COLO829 (cell line): ENCODE data around the gene JAKMIP1.

Experiments used
- DNase-seq: peaks from one replicate; pipeline ENCODE4 v3.0.0; 2012; ENCODE audit warnings: low spot score

The JAKMIP1 gene

DNA sequence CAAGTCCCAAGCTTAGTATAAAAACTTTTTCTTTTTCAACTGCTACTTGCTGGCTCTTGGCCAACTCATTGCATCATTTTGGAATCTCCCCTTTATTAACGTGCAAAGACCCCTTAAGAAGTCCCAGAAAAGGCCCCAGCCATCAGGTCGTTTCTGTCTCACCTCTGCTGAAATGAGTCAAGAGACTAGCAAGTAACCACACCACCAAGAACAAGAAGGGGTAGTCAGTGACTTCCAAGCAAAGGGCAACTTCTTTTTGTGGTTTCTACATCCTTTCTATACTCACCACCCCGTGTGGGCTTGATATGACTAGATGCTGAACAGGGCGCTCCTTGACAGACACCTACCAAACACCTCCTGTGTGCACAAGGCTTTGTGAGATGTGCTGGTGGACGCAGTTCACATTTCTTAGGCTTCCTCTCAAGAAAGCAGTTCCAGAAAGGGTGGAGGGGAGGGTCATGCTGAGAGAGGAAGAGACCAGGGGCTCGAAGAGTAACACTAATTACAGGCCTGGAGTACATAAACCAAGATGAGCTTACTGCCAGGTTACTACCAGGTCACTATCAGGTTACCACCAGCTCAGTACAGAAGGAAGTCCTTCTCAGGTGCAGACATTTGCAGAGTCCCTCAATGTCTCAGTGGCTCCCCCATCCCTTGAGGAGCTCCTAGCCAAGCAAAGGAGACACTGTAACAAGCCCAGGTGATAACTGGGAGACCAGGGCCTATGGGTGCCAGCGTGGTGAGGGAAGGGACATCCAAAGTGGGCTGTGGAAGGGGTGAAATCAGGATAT is 19.3 kb downstream of the JAKMIP1 start:
- DNase-seq, result no peak

DNA sequence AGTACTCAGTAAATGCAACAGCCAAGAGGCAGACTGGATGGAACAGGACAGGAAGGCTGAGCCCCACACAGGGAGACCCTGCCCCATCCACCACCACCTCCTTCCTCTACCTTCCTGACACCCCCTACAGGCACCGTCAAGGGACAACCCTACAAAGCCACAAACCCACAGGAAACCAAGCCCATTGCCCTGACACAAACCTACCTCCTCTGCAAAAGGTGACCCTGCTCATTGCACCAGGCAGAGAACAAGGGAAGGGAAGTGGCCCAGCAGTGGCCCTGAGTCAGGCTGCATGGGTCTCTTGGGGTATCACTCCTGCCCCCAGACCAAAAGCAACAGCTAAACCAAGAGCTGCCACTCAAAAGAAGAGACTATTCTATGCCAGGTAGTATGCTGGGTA is 21.0 kb downstream of the JAKMIP1 start:
- no peak for DNase-seq

DNA sequence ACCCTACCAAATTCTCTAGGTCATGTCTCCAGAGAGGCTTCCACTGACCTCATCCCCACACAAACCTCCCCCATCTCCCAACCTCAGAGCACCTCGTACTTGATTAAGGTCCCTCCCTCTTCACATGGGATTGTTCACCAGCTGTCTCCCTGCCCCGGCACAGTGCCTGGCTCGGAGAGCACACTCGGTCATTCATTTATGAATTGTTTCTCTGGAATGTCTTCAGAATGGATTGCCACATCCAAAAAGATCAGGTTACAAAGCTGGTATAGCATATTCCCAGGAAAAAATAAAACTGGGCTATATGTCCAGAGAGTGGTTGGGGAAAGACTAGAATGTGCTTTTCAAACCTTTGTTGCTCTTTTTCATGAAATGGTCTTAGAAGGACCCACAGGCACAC is 21.6 kb downstream of the JAKMIP1 start:
- no peak for DNase-seq

DNA sequence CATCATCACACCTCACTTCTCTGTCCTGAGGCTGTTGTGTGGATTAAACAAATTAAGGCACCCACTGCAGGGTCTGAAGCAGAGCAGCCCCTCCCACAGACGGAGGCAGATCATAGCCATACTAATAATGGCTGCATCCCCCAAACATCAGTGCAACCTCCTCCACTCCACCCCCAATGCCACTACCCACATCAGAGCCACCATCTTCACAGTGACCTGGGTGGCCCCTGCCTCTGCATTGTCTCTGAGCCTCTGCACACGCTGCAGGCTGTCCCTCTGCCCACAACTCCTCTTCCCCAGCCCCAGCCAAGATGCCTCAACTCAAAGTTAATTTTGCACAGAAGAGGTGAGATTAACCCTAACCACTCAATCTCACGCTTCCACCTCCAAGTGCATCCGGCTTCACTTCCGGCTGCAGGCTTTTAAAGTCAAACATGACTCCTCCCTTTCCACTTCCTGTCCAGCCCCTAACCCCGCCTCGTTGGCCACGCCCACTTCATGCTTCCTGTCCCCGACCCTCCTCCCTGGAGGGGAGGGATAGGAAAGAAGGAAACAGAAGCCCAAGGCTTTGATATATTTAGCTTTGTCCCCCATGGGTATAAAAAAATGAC is 22.7 kb downstream of the JAKMIP1 start:
- DNase-seq, result no peak

DNA sequence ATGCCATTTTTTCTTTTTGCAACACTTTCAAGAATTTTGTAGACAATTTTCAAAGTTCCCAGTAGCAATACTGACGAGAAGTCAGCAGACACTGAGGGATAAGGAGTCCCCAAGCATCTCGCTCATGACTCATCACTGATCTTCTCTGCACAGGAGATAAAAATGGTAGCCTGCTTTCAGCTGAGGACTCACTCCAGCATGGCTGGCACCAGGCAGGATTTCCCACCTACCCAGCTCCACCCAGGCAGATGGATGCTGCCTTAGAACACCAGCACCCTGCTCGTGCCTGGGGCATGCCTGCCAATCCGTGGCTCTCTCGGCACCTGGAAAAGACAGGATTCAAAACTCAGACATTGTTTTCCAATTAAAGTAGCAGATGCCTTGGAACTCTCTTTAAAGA is 24.9 kb downstream of the JAKMIP1 start:
- DNase-seq, result no peak

DNA sequence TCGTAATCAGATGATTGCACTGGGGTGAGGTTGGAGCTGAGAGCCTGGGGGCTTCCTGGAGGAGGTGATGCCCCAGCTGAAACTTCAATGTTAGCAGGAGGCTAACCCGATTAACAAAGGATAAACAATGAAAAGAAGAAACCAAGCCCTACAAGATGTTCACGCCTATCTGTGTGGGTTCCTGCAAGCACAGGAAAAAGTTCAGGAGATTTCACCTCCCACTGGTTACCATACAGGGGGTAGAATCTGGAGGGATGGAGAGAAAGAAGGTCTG is 27.5 kb downstream of the JAKMIP1 start:
- DNase-seq, result no peak

DNA sequence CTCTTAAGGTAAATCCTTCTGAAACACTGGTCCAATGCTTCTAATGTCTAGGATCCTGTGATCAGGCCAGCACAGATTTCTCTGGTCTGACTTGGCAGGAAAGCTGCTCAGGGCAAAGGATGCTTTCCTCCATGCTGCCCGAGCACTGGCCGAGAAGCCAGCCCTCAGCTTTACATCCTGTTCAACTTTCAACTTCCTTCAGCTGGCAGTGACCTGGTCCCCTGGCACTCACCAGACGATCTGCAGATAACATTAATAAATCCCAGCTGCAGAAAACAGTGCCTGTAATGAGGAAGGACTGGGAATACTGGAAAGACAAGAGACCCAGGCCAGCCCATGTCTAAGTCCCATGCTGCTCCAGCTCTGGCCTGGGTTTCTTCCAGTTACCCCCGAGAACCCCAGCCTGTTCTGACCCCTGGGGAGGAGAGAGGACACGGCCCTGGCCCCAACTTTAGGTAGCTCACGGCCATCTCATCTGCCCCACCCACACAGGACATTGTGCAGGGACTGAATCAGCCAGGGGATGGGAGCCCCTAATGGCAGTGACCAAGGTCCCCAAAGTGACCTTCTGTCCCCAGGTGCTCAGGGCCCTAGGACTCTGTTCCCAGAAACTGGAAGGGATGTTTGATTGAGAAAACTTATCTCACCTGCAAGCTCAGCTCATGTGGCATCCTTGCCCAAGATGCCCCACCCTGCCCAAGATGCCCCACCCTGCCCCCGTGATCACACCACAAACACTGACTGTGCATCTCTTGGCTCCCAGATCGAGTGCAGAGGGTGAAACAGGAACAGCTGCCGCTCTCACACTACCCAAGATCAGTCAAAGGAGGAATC is 28.0 kb downstream of the JAKMIP1 start:
- no peak for DNase-seq

DNA sequence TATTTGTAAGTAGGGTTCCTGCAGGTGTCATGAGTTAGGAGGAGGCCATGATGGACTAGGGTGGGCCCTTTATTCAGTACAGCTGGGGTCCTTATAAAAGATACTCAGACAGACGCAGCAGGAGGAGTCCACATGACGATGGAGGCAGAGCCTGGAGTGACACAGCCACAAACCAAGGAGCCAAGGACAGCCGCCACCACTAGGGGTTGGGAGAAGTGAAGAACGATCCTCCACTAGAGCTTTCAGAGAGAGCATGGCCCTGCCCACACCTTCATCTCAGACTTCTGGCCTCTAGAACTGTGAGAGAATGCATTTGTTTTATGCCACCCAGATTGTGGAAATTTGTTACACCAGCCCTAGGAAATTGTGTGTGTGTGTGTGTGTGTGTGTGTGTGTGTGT is 31.1 kb downstream of the JAKMIP1 start:
- DNase-seq, result no peak

DNA sequence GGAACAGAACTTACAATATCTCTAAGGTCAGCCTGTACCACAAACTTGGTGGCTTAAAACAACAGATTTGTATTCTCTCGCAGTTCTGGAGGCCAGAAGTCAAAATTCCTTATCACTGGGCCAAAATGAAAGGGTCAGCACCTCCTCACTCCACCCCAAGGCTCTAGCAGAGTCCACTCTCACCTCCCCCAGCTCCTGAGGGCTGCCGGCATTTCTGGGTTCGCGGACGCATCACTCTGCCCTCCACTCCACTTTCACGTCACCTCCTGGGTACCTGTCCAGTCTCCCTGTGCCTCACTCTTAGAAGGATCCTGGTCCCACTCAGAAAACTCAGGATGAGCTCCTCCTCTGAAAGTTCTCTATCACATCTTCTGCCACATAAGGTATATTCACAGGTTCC is 34.6 kb downstream of the JAKMIP1 start:
- no peak for DNase-seq

DNA sequence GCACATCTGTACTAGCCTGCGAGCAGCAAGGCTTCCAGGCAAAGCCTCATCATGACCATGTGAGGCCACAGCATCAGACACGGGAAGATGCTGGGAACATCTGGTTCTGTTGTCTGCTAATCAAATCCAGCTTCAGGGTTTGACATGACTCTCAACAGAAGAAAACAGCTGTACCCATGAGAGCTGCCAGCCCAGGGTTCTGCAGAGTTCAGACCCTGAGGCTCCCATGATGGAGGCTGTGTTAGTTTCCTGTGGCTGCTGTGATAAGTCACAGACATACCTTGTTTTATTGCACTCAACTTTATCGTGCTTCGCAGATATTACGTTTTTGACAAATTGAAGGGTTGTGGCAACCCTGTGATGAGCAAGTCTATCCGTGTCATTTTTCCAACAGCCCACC is 37.5 kb downstream of the JAKMIP1 start:
- no peak for DNase-seq

DNA sequence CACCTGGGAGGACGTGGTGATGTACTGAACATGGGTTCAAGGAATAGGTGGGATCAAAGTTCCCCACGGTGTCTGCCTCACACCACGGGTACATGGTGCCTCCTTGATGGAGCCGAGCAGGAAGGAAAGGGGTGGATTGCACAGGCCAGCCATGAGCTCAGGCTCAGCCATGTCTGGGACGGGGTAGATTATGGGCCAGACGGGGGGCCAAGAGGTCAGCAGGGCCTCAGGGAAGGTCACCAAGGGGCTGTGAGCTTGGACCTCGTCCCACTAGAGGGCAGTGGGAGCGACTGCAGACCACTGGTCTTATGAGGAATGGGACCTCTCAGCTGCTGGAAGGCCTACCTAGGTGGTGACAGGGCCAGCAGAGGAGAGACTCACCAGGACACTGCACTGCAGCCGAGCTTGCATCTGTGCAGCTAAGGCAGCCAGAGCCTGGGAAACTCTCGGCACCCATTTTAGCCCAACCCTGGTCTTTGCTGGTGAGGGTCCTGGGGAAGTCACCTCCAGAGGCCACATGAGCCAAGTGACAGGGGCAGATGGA is 38.4 kb downstream of the JAKMIP1 start:
- no peak for DNase-seq

DNA sequence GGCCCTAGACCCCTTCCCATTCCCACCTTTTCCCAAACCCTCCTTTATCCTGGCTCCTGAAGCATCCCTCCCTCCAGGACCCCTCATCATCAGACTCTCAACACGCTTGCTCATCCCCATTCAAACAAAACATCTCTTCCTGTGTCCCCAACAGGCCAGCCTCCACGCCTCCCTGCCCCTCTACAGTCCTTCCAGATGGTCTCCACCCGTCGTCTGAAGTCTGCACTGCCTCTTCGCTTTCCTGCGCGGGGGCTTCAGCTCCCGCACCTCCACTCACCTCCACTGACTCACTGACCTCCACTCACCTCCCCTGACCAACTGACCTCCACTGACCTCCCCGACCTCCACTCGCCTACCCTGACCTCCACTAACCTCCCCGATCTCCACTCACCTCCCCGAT is 39.8 kb downstream of the JAKMIP1 start:
- no peak for DNase-seq

DNA sequence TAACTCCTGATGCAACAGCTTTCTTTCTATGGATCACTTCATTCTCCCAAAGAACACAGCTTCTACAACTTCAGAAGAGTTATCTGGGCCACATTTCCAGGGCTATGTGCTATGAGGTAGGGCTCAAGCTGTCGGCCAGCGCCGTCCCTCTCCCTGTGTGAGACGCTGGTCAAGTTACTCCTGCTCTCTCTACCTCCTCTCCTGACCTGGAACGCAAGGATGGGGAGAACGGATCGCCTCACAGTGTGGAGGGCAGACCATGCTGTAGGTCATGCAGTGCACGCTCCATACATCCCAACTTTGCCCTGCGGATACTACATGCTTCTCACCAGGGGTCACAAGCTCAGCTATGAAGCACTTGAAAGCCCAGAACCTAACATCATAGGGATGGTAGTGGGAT is 42.4 kb downstream of the JAKMIP1 start:
- no peak for DNase-seq

DNA sequence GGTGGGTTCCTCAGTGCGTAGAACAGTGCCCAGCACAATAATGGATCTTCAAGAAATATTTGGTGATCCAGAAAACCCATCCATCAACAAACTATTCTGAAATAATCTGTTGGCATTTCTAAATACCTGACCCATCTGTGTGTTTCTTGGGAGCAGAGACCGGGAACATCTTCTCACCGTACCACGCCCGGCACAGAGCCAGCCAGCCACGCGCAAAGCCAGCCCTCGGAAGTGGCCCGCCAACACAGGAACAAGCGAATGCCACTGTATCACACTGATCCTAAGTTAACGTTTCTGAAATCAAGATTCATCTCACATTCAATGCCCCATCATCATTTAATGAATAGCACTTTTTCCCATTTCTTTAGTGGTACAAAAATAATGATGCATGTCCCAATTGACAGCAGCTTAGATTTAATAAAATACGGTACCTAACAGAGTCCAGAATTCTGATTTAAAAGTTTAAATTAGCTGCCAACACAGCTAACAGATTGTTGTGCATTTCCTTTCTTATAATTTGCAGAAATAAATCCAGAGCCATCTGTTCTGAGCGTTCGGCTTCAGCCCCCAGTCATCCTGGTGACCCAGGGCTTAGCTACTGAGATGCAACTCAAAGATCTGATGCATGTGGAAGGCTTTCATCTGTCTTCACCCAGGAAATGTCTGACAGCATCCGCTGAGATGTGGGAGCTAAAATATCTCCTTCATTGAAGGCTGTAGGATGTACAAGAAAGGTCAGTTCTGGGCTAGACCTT is 44.2 kb downstream of the JAKMIP1 start:
- no peak for DNase-seq

DNA sequence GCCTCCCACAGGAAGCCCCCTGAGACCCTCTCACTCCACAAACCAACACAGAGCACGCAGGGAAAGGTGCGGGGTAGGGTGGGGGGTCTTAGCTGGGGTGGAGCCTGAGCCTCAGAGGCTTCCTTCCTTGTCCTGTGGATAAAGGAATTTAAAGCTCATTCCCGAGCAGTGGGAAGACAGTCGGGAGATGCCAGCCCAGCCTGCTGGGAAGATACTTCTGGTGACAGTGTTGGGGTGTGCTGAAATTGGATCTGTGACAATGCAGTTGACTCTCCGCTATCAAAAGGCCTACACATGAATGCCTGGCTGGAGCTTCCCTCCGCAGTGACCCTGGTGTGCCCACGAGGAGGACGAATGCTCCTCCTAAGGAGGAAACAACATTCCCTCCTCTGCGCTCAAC is 45.5 kb downstream of the JAKMIP1 start:
- no peak for DNase-seq

DNA sequence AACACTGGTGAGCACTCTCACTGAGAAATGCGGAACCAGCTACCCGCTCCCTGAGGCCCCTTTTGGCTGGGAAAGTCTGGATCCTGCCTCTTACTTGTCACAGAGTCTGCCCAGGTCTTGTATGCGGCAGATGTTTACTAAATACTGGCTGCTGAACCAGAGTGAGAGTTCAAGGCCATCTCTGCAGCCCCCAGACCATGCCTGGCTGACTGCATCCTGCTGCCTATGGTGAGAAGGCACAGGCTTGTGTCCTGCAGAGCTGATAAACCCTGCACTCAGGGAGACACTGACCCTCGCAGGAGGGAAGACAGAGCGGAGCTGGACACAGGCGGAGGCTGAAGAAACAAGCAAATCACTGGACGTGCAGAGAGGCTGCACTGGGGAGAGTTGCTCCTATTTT is 46.5 kb downstream of the JAKMIP1 start:
- DNase-seq, result no peak

DNA sequence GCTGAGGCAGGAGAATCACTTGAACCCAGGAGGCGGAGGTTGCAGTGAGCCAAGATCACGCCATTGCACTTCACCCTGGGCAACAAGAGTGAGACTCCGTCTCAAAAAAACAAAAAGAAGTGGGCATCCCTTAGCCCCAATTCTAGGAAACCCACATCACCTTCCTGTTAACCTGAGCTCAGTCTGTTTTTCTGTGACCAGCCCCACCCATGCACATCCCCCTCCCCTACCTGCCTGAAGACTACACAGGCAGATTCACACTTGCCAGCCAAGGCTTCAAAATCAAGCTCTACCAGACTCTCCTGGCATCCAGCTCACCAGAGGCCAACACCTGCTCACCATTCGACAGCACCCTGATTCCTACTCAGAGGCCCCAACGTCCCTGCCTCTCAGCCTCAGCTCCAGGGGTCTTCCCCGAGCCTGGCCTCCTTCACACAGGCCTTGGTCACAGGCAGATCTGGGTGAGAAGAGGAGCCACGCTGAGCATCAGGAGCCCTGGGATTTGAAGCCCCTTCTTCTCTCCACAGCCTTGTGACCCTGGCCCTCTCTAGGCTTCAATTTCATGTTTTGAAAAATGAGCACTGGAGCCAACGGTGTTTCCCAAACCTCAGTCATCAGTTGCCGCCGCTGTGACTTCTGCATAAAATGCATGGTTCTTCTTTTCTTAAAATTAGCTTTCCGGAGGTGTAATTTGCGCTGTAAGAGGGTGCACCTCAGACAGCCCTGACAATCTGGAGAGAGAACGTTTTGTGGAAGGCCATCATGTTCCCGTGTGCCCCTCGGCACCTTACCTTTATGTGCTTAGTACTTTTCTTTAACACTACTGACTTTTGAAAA is 47.3 kb downstream of the JAKMIP1 start:
- DNase-seq, result no peak

DNA sequence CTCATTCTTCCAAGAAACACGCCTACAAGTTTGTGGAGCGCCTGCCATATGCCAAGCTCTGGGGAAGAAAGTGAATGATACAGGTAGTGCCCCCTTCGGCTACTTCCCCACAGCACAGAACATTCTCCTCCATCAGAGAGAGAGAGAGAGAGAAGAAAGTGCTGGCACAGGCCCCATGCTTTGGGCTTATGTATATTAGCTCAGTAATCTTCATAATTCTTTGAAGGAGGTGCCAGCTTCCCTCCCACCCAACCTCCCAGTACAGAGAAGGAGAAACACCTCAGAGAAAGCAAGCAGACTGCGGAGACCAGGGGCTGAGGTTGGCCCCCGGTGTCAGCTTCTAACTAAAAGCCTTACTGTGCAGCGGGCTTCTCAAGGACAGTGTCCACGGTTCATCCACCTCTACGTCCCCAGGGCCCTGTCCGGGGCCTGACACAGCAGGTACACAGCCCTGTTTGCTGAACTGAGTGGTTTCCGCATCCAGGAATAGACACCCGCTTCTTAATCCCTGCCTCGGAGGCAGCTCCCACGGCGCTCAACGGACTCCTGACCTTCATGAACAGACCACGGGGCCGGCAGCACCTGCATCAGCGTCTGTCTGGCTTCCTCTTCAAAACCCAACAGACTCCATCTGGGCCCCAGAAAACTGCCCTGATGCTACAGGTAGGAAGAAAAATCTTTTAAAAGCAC is 50.2 kb downstream of the JAKMIP1 start:
- no peak for DNase-seq

DNA sequence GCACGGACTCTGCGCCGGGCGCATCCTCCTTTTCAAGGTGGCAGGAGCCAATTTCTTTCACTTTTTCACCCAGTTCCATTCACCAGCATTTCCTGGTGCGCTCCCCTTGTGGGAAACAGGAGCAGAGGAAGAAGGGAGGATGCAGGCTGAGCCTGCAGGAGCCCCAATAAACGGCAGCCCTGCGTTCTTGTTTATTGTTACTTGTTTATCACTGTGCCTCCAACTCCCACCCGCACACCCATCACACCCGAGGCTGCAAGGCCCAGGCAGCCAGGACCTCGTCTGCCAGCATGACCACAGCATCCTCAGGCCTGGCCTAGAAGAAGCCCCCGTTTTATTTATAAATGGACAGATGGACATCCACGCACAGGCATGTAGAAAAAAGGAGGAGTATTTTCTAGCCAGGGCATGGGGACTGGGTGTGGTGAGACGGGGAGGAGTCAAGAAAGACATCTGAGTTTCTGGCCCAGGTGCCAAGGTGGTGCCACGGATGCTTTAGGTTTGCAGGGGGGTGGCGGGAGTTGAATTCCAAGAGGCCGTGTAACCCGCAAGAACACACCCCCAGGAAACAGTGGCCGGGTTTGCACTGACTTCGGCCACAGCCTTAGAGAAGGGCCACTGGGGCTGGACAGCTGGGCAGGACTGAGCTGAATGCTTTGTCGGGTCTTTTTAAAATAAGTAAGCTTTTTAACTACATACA is 51.7 kb downstream of the JAKMIP1 start:
- DNase-seq, result no peak

DNA sequence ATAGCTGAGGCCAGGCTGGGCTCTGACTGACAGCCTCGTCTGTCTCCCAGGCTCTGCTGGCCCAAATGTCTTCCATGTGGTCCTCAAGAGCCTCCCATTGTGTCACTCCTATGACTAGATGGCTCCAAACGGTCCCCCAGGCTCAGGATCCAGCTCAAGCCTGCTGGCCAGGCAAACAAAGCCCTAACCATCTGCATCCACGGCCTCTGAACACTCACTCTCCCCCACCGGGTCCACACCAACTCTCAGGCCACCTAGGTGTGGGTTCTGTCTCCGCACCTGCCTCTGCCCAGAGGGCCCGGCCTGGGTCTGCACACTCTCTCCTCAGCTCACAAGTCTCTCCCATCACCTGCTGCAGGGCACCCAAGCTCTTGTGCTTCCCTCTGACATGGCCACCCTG is 52.9 kb downstream of the JAKMIP1 start:
- no peak for DNase-seq
